ENCODE measurements around the gene ENKD1. TPM values are rescaled to one million over a fixed set of nuclear protein-coding genes. Genes with fewer than 3 reads are reported as not detected.

Gene ENKD1
- total RNA-seq, 1 donor from 2014 or later = 9.6 TPM

- Histone ChIP-seq H3K27me3 (ENCODE audit: low read depth) (peaks cover 87% of the 10 kb centered on the region), H3K27ac (replicated peaks) (no peak overlapping the region), H3K36me3 (no peaks in the 10 kb centered on the region), H3K9me3 (replicated peaks) (no peaks in the 10 kb centered on the region), H3K4me1 (peaks cover 32% of the 10 kb centered on the region), H3K4me3 (no peak overlapping the region)
- intact Hi-C loops (cut with micrococcal nuclease) = no loop called here
- no peak for DNase-seq
- TF ChIP-seq, protein P1, sequence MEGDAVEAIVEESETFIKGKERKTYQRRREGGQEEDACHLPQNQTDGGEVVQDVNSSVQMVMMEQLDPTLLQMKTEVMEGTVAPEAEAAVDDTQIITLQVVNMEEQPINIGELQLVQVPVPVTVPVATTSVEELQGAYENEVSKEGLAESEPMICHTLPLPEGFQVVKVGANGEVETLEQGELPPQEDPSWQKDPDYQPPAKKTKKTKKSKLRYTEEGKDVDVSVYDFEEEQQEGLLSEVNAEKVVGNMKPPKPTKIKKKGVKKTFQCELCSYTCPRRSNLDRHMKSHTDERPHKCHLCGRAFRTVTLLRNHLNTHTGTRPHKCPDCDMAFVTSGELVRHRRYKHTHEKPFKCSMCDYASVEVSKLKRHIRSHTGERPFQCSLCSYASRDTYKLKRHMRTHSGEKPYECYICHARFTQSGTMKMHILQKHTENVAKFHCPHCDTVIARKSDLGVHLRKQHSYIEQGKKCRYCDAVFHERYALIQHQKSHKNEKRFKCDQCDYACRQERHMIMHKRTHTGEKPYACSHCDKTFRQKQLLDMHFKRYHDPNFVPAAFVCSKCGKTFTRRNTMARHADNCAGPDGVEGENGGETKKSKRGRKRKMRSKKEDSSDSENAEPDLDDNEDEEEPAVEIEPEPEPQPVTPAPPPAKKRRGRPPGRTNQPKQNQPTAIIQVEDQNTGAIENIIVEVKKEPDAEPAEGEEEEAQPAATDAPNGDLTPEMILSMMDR (IDR thresholded peaks at IDR 0.05; ENCODE audit: borderline replicate concordance) = no peak
Measured at GRCh38 chr16:67647681-67648080, 18.9 kb downstream of the ENKD1 start.

DNA sequence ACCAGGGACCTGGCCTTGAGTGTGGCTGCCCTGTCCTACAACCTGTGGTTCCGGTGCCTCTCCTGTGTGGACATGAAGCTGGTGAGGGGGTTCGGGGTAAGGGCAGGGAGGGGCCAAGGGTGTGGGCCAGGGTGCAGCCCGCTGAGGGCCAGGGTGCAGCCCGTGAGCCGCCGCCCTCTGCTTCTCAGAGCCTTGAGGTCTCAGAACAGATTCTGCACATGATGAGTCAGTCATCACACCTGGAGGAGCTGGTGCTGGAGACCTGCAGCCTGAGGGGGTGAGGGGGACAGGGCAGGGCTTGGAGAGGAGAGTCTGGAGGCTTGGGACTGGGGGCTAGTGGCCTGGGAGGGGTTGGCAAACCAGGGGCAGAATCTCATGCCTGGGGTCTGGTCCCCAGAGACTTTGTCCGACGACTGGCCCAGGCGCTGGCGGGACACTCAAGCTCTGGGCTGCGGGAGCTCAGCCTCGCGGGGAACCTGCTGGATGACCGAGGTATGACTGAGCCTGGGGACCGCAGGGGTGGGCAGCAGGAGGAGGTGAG, 19.4 kb downstream of the ENKD1 start:
- DNase-seq = no peak
- intact Hi-C loops (cut with micrococcal nuclease) = no loop called here

DNA sequence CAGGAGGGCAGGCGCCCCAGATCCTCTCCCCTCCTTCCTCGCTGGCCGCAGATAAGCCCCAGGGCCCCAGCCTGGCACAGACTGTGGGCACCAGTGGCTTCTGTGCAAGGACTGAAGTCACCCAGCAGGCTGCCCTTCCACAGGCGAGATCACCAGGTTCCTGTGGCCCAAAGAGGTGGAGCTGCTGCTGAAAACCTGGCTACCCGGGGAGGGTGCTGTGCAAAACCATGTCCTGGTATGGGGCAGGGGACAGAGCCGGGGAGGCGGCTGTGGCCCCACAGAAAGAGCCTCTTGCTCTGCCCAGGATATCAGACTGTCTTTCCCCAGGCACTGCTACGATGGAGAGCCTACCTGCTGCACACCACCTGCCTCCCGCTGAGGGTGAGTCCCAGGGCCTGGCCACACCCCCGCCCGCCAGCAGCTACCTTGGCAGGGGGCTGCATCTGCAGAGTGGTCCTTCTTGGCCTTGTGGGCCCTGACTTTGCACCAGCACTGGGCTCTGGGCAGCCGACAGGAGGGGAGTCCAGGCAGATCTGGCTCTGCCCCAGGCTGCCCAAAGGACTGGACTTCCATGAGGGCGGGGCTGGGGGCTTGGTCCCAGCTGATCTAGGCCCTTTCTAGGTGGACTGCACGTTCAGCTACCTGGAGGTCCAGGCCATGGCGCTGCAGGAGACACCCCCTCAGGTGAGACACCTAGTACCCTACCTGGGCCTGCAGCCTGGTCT, 21.0 kb downstream of the ENKD1 start:
- no peaks in the 10 kb centered on the region for H3K36me3 ChIP-seq
- no peak overlapping the region for H3K27ac ChIP-seq (replicated peaks)
- intact Hi-C loops (cut with micrococcal nuclease) = no loop called here
- peak overlapping the region; percentile 60 for H3K4me3 ChIP-seq
- H3K9me3 ChIP-seq (replicated peaks) = no peaks in the 10 kb centered on the region
- no peak for DNase-seq
- TF ChIP-seq, protein P1 (IDR thresholded peaks at IDR 0.05; ENCODE audit: borderline replicate concordance) = no peak
- peaks cover 66% of the 10 kb centered on the region for H3K27me3 ChIP-seq (ENCODE audit: low read depth)
- peaks cover 44% of the 10 kb centered on the region for H3K4me1 ChIP-seq

More for the DNA sequence above, 19.4 kb downstream of the ENKD1 start:
- Histone ChIP-seq H3K36me3 (no peaks in the 10 kb centered on the region), H3K9me3 (replicated peaks) (no peaks in the 10 kb centered on the region), H3K4me1 (peaks cover 37% of the 10 kb centered on the region), H3K4me3 (no peak overlapping the region), H3K27me3 (ENCODE audit: low read depth) (peaks cover 82% of the 10 kb centered on the region), H3K27ac (replicated peaks) (no peak overlapping the region)
- TF ChIP-seq, protein P1 (IDR thresholded peaks at IDR 0.05; ENCODE audit: borderline replicate concordance) = no peak

DNA sequence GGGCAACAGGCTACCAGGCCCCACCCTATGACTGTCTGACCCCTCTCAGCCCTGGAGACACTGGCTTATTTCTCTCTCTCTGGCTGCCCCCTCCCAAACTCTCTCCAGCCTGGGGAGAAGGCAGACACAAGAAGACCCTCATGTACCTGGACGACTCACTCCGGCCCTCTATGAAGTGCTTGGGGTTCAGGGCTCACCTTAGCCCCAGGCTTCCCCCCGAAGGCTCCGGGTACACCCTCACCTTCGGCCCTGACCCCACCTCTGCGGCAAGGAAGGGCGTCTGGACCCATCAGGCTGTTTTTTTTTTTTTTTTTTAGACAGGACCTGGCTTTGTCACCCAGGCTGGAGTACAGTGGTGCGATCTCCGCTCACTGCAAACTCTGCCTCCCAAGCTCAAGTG, 22.5 kb downstream of the ENKD1 start:
- Histone ChIP-seq H3K27ac (replicated peaks) (no peak overlapping the region), H3K9me3 (replicated peaks) (no peaks in the 10 kb centered on the region), H3K27me3 (ENCODE audit: low read depth) (peaks cover 50% of the 10 kb centered on the region), H3K36me3 (peaks cover 6% of the 10 kb centered on the region), H3K4me1 (peaks cover 45% of the 10 kb centered on the region), H3K4me3 (no peak overlapping the region)
- TF ChIP-seq, protein P1 (IDR thresholded peaks at IDR 0.05; ENCODE audit: borderline replicate concordance) = no peak
- intact Hi-C loops (cut with micrococcal nuclease) = no loop called here
- DNase-seq = no peak

DNA sequence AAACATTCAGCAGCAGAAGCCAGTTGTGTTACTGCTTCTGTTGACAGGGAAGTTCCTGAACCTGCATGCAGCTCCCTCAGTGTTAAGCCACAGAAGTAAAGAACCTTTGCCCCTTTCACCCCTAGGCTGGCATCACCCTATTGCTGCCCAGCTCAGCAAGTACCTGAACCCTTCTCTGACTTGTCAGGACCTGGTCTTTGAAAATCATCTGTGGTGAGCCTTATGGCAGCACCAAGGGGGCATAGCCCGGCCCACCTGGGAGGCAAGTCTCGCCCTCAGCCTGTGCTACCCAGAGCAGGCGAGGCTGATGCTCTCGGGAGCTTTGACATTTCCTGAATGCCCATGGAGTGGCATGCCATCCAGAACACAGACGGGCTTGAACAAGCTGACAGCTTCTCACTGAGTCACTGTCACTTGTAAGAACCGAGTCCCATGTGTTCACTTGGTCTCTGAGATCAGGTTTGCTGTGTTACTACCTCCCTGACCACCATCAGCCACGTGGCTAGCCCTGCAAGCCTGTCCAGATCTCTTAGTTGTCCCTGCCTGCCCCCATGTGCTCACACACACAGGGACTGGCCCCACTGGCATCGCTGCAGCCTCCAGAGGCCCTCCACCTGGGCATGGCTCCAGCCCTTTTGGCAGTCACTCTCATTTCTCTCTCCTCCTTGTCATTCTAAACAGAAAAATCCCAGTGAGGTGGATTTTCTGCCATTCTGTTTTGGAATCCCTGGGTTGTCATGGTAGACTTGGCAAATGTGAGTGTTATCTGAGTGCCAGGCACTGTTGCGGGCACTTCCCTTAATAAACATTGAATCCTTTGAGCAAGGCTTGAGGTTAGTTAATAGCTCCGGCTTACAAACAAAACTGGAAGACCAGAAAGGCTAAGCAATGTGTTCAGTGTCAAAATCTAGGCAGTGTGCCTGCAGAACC, 24.5 kb downstream of the ENKD1 start:
- H3K27ac ChIP-seq (replicated peaks) = peak overlapping the region; percentile 71

More for the DNA sequence above, 24.5 kb downstream of the ENKD1 start:
- peak; percentile 80 for DNase-seq
- peaks cover 26% of the 10 kb centered on the region for H3K36me3 ChIP-seq
- TF ChIP-seq, protein P1 (IDR thresholded peaks at IDR 0.05; ENCODE audit: borderline replicate concordance) = no peak
- peaks cover 30% of the 10 kb centered on the region for H3K27me3 ChIP-seq (ENCODE audit: low read depth)
- intact Hi-C loops (cut with micrococcal nuclease) = no loop called here
- H3K9me3 ChIP-seq (replicated peaks) = no peaks in the 10 kb centered on the region
- H3K4me1 ChIP-seq = peaks cover 35% of the 10 kb centered on the region
- no peak overlapping the region for H3K4me3 ChIP-seq

Measured in left ventricle myocardium inferior (tissue), 1 donor.